ENCODE data around the gene RNF157. TPM values are rescaled to one million over a fixed set of nuclear protein-coding genes. Genes with fewer than 3 reads are reported as not detected.

The RNF157 gene
- total and polyA plus RNA-seq, 2 of the 13 experiments (the other 11 are each of a cell fraction or from before 2014, with no cell fraction given): 0.44 to 1.5 TPM

DNA sequence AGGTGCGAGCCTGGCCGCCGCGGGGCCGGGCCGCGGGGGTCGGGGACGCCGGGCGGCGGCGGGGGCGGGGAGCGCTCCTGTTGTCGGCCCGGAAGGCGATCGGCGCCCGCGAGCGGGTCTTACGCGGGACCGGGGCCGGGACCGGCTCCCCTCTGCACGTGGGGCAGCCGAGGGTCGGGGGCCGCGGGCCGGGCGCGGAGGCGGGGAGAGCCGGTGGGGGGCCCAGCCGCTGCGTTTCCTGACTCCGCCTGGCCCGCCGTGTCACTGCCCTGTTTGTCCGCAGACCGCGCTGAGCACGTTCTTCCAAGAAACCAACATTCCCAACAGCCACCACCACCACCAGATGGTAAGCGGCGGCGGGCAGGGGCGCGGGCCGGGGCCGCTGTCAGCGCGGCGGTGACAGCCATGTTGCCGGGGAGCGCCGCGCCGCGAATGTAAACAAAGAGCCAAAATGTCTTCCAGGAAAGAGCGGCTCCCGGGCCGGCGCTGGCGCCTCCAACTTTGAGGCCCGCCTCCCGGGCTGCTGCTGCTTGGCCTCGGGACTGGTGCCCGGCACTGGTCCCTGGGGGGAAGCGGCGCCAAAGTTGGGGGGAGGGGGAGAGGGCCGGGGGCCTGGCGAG is 25.4 kb upstream of the RNF157 start:
- POLR2A ChIA-PET: interaction anchor here (0.6 to 5.6 kb wide), 18 partner anchors 7 to 162 kb away, joined by 3 to 51 read pairs (median 6); partner anchors contain the start of genes EXOC7, RNF157 and SPHK1
- no peaks in the 10 kb centered on the region for H3K27me3 ChIP-seq (ENCODE audit: control insufficient read depth in 1 of 2, insufficient read depth in 2 of 2, low read length in 2 of 2)
- in situ Hi-C loops (cut with HindIII; ENCODE audit: extremely low pct_ligation_motif_present, low pct_unique_long_range_greater_than_20kb) (no loop called here), intact Hi-C loops (cut with micrococcal nuclease; ENCODE audit: unreplicated experiment) (loop anchor here (2.0 kb wide), 1 partner anchor 57 kb away; no protein-coding TSS in a partner anchor)
- H3K4me3 ChIP-seq (replicated peaks in 1 of 3; ENCODE audit: insufficient read depth in 1 of 3, low read depth in 2 of 3, low read length in 3 of 3): peak overlapping the region; percentile 88 to 98 (median 92)
- H3K79me2 ChIP-seq (ENCODE audit: insufficient read depth, low read length): peaks cover 25% of the 10 kb centered on the region
- H3K27ac ChIP-seq (ENCODE audit: extremely low read length, insufficient read depth, low read length): peak overlapping the region; percentile 63
- FAIRE-seq: no peak
- H3K4me1 ChIP-seq (ENCODE audit: insufficient read depth, low read length): peaks cover 70% of the 10 kb centered on the region
- no peak for DNase-seq (ENCODE audit: low spot score)
- WGBS (ENCODE audit: low lambda C conversion rate): 2% methylated on average over 29 of the region's 76 CpGs
- no peaks in the 10 kb centered on the region; the same call in 1 of the 2 replicates for H4K20me1 ChIP-seq (ENCODE audit: insufficient read depth, low read length)
- peak overlapping the region; percentile 84 for H3K9ac ChIP-seq (ENCODE audit: insufficient read depth, low read depth, low read length)
- BruUV-seq (replicated peaks): no TSS peak
- H3K9me3 ChIP-seq (ENCODE audit: low read length): no peaks in the 10 kb centered on the region
- ATAC-seq: peak; percentile 15
- no peak overlapping the region for H2AFZ ChIP-seq (ENCODE audit: low read length)
- CTCF ChIA-PET (ENCODE audit: low intra/inter-chr PET ratio, low total read pairs): no interaction called here
- peaks cover 5 to 12% of the 10 kb centered on the region in 2 experiments; a peak in 3 of 5 replicates for H3K36me3 ChIP-seq (replicated peaks in 1 of 2; ENCODE audit: control insufficient read depth in 1 of 2, insufficient read depth in 2 of 2, low read length in 2 of 2)
- peak overlapping the region; percentile 98 for H3K4me2 ChIP-seq (ENCODE audit: low read depth, low read length)
- peak; percentile 57; the same call in 1 of the 2 replicates for TF ChIP-seq KDM5B (CRISPR knock-in tag; IDR thresholded peaks at IDR 0.05; ENCODE audit: borderline replicate concordance)
- TF ChIP-seq SALL1 (CRISPR knock-in tag; IDR thresholded peaks at IDR 0.05): peak; percentile 38
- no peak for TF ChIP-seq CBX1 (IDR thresholded peaks at IDR 0.05; ENCODE audit: low read depth)
- TF ChIP-seq, protein P1, sequence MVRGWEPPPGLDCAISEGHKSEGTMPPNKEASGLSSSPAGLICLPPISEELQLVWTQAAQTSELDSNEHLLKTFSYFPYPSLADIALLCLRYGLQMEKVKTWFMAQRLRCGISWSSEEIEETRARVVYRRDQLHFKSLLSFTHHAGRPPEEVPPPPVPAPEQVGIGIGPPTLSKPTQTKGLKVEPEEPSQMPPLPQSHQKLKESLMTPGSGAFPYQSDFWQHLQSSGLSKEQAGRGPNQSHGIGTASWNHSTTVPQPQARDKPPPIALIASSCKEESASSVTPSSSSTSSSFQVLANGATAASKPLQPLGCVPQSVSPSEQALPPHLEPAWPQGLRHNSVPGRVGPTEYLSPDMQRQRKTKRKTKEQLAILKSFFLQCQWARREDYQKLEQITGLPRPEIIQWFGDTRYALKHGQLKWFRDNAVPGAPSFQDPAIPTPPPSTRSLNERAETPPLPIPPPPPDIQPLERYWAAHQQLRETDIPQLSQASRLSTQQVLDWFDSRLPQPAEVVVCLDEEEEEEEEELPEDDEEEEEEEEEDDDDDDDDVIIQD (CRISPR knock-in tag; IDR thresholded peaks at IDR 0.05; ENCODE audit: low read depth): no peak
- TF ChIP-seq, protein P2, sequence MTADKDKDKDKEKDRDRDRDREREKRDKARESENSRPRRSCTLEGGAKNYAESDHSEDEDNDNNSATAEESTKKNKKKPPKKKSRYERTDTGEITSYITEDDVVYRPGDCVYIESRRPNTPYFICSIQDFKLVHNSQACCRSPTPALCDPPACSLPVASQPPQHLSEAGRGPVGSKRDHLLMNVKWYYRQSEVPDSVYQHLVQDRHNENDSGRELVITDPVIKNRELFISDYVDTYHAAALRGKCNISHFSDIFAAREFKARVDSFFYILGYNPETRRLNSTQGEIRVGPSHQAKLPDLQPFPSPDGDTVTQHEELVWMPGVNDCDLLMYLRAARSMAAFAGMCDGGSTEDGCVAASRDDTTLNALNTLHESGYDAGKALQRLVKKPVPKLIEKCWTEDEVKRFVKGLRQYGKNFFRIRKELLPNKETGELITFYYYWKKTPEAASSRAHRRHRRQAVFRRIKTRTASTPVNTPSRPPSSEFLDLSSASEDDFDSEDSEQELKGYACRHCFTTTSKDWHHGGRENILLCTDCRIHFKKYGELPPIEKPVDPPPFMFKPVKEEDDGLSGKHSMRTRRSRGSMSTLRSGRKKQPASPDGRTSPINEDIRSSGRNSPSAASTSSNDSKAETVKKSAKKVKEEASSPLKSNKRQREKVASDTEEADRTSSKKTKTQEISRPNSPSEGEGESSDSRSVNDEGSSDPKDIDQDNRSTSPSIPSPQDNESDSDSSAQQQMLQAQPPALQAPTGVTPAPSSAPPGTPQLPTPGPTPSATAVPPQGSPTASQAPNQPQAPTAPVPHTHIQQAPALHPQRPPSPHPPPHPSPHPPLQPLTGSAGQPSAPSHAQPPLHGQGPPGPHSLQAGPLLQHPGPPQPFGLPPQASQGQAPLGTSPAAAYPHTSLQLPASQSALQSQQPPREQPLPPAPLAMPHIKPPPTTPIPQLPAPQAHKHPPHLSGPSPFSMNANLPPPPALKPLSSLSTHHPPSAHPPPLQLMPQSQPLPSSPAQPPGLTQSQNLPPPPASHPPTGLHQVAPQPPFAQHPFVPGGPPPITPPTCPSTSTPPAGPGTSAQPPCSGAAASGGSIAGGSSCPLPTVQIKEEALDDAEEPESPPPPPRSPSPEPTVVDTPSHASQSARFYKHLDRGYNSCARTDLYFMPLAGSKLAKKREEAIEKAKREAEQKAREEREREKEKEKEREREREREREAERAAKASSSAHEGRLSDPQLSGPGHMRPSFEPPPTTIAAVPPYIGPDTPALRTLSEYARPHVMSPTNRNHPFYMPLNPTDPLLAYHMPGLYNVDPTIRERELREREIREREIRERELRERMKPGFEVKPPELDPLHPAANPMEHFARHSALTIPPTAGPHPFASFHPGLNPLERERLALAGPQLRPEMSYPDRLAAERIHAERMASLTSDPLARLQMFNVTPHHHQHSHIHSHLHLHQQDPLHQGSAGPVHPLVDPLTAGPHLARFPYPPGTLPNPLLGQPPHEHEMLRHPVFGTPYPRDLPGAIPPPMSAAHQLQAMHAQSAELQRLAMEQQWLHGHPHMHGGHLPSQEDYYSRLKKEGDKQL (CRISPR knock-in tag; IDR thresholded peaks at IDR 0.05; ENCODE audit: low read depth): no peak
- TF ChIP-seq, protein P3, sequence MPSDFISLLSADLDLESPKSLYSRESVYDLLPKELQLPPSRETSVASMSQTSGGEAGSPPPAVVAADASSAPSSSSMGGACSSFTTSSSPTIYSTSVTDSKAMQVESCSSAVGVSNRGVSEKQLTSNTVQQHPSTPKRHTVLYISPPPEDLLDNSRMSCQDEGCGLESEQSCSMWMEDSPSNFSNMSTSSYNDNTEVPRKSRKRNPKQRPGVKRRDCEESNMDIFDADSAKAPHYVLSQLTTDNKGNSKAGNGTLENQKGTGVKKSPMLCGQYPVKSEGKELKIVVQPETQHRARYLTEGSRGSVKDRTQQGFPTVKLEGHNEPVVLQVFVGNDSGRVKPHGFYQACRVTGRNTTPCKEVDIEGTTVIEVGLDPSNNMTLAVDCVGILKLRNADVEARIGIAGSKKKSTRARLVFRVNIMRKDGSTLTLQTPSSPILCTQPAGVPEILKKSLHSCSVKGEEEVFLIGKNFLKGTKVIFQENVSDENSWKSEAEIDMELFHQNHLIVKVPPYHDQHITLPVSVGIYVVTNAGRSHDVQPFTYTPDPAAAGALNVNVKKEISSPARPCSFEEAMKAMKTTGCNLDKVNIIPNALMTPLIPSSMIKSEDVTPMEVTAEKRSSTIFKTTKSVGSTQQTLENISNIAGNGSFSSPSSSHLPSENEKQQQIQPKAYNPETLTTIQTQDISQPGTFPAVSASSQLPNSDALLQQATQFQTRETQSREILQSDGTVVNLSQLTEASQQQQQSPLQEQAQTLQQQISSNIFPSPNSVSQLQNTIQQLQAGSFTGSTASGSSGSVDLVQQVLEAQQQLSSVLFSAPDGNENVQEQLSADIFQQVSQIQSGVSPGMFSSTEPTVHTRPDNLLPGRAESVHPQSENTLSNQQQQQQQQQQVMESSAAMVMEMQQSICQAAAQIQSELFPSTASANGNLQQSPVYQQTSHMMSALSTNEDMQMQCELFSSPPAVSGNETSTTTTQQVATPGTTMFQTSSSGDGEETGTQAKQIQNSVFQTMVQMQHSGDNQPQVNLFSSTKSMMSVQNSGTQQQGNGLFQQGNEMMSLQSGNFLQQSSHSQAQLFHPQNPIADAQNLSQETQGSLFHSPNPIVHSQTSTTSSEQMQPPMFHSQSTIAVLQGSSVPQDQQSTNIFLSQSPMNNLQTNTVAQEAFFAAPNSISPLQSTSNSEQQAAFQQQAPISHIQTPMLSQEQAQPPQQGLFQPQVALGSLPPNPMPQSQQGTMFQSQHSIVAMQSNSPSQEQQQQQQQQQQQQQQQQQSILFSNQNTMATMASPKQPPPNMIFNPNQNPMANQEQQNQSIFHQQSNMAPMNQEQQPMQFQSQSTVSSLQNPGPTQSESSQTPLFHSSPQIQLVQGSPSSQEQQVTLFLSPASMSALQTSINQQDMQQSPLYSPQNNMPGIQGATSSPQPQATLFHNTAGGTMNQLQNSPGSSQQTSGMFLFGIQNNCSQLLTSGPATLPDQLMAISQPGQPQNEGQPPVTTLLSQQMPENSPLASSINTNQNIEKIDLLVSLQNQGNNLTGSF (CRISPR knock-in tag; IDR thresholded peaks at IDR 0.05): no peak
- no peak for TF ChIP-seq ZNF546 (CRISPR knock-in tag; conservative IDR thresholded peaks at IDR 0.05)
- no peak for TF ChIP-seq ZNF496 (CRISPR knock-in tag; IDR thresholded peaks at IDR 0.05; ENCODE audit: insufficient replicate concordance)
- 0 out of 2 replicates have a peak, but pooled peaks have one; percentile 59 for TF ChIP-seq EEA1 (CRISPR knock-in tag; IDR thresholded peaks at IDR 0.05; ENCODE audit: borderline replicate concordance)
